Coronary artery (tissue), 2 donors: ENCODE data around the gene ST3GAL3.

Experiments
- DNase-seq: peaks from one replicate; pipeline ENCODE4 v3.0.0-alpha.2; 2017; ENCODE audit warnings: low spot score
- H3K27ac ChIP-seq, 2 donors: fragments of 200-600 bp; sonication (generic); one replicate each; pipeline ENCODE4 v1.5.1; 2016 to 2019
- H3K4me3 ChIP-seq: fragments of 200-600 bp; sonication (generic); 2 replicates; pipeline ENCODE4 v1.5.1; 2016; ENCODE audit warnings: mild to moderate bottlenecking, moderate library complexity
- CTCF ChIP-seq: fragments of 200-600 bp; sonication (generic); IDR thresholded peaks from one replicate; pipeline ENCODE4 v1.5.1; 2019; ENCODE audit warnings: antibody characterized with exemption

ST3GAL3 gene

GRCh38 chr1:43960798-43961197, 253.5 kb downstream of the ST3GAL3 start:
- no peak for TF ChIP-seq CTCF
- Histone ChIP-seq H3K4me3 (no peak overlapping the region), H3K27ac (no peak overlapping the region)
- no peak for DNase-seq

- Histone ChIP-seq H3K4me3 (no peak overlapping the region), H3K27ac (no peak overlapping the region)
- TF ChIP-seq CTCF: no peak
- no peak for DNase-seq
Observed at GRCh38 chr1:43961692-43962091, 254.4 kb downstream of the ST3GAL3 start.

GRCh38 chr1:43962324-43962723, 255.0 kb downstream of the ST3GAL3 start:
- no peak overlapping the region for H3K27ac ChIP-seq
- no peak for TF ChIP-seq CTCF
- DNase-seq: no peak
- H3K4me3 ChIP-seq: no peak overlapping the region

- no peak for DNase-seq
- no peak overlapping the region for H3K4me3 ChIP-seq
- no peak for TF ChIP-seq CTCF
- H3K27ac ChIP-seq: no peak overlapping the region
Observed at GRCh38 chr1:43963006-43963405, 255.7 kb downstream of the ST3GAL3 start.

- DNase-seq: no peak
- no peak for TF ChIP-seq CTCF
- Histone ChIP-seq H3K27ac (no peak overlapping the region), H3K4me3 (no peak overlapping the region)
Observed at GRCh38 chr1:43963890-43964289, 256.6 kb downstream of the ST3GAL3 start.

- no peak overlapping the region for H3K27ac ChIP-seq
Observed at GRCh38 chr1:43965316-43965715, 258.0 kb downstream of the ST3GAL3 start.

More at GRCh38 chr1:43965316-43965715, 258.0 kb downstream of the ST3GAL3 start:
- H3K4me3 ChIP-seq: no peak overlapping the region
- DNase-seq: no peak
- no peak for TF ChIP-seq CTCF
